Measurements from ENCODE around the gene ZC3H18.

DNA sequence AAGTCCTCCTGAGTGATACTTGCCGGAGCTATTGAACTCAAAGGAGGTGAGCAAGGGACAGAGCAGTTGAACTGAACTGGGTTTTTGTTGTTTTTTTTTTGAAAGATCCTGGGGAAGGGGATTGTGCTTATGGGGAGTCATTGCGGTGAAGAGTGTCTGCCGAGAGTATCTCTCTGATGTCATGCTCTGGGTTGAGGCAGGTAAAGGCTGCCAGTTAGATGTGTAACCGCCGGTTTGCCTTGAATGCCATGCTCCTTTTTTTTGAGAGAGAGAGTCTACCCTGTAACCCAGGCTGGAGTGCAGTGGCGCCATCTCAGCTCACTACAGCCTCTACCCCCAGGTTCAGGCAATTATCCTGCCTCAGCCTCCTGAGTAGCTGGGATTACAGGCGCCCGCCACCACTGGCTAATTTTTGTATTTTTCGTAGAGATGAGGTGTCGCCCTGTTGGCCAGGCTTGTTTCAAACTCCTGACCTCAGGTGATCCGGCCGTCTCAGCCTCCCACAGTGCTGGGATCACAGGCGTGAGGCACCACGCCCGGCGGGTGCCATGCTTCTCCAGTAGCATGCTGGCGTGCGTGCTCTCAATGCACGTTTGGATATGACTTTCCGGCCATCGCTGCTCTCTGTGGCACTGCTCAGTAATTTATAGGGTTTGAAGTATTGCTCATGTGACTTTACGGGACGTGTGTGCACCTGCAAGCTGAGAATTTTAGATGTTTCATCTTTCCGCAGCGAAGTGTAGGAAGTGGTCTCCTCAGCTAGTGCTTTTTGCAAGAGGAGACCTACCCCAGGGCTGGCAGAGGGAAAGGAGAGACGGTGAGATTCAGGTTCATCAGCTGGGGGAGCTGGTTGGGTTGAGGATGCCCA is 8.5 kb downstream of the ZC3H18 start:
- TF ChIP-seq, protein P1, sequence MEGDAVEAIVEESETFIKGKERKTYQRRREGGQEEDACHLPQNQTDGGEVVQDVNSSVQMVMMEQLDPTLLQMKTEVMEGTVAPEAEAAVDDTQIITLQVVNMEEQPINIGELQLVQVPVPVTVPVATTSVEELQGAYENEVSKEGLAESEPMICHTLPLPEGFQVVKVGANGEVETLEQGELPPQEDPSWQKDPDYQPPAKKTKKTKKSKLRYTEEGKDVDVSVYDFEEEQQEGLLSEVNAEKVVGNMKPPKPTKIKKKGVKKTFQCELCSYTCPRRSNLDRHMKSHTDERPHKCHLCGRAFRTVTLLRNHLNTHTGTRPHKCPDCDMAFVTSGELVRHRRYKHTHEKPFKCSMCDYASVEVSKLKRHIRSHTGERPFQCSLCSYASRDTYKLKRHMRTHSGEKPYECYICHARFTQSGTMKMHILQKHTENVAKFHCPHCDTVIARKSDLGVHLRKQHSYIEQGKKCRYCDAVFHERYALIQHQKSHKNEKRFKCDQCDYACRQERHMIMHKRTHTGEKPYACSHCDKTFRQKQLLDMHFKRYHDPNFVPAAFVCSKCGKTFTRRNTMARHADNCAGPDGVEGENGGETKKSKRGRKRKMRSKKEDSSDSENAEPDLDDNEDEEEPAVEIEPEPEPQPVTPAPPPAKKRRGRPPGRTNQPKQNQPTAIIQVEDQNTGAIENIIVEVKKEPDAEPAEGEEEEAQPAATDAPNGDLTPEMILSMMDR (IDR thresholded peaks at IDR 0.05; ENCODE audit: low read length): no peak
- TF ChIP-seq EZH2 (optimal IDR thresholded peaks at IDR 0.05; ENCODE audit: low read depth, low read length): no peak

Measured in MM.1S (cell line).